Measurements from ENCODE around the gene CATSPER1. TPM values are rescaled to one million over a fixed set of nuclear protein-coding genes. Genes with fewer than 3 reads are reported as not detected.
A peak's percentile ranks its signal among the peaks of the same experiment; 100 is the strongest.

The CATSPER1 gene
- total RNA-seq, 2 donors from 2014 or later = not detected

DNA sequence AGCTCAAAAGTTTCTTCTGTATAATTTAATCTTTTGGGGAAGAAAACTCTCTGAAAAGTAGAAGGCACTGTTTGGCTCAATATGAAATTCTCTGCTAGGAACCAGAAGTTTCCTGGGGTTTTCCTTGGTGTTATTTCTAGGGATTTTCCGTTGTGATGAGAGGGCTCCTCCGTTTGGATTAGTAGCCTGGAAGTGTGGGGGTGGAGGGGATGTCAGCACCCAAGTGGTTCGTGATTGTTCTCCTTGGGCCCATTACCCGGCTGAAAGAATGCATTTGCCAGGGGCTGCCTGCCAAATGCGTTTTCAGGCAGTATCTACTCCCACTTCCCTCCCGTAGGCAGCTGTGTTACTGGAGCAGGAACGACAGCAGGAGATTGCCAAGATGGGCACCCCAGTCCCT, 30.2 kb upstream of the CATSPER1 start:
- Histone ChIP-seq H3K9me3 (no peaks in the 10 kb centered on the region), H3K27ac (no peak overlapping the region), H3K27me3 (no peaks in the 10 kb centered on the region), H3K4me1 (peaks cover 0 to 16% of the 10 kb centered on the region in 2 donors), H3K36me3 (peaks cover 74% of the 10 kb centered on the region), H3K4me3 (no peak overlapping the region)
- no peak for DNase-seq (ENCODE audit: low spot score)
- TF ChIP-seq, protein P1, sequence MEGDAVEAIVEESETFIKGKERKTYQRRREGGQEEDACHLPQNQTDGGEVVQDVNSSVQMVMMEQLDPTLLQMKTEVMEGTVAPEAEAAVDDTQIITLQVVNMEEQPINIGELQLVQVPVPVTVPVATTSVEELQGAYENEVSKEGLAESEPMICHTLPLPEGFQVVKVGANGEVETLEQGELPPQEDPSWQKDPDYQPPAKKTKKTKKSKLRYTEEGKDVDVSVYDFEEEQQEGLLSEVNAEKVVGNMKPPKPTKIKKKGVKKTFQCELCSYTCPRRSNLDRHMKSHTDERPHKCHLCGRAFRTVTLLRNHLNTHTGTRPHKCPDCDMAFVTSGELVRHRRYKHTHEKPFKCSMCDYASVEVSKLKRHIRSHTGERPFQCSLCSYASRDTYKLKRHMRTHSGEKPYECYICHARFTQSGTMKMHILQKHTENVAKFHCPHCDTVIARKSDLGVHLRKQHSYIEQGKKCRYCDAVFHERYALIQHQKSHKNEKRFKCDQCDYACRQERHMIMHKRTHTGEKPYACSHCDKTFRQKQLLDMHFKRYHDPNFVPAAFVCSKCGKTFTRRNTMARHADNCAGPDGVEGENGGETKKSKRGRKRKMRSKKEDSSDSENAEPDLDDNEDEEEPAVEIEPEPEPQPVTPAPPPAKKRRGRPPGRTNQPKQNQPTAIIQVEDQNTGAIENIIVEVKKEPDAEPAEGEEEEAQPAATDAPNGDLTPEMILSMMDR (IDR thresholded peaks at IDR 0.05) = no peak

DNA sequence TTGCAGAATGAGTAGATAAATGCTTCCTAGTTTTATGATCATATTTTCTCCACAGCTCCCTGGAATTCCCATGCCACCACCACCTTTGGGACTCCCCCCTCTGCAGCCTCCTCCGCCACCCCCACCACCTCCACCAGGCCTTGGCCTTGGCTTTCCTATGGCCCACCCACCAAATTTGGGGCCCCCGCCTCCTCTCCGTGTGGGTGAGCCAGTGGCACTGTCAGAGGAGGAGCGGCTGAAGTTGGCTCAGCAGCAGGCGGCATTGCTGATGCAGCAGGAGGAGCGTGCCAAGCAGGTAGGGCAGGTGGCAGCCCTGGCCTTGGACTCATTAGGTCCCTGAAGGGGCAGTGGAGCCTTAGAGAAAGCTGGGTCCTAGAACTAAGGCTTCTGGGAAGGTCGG, 28.7 kb upstream of the CATSPER1 start:
- no peak overlapping the region for H3K27ac ChIP-seq
- TF ChIP-seq, protein P1 (IDR thresholded peaks at IDR 0.05) = no peak
- peaks cover 59% of the 10 kb centered on the region for H3K36me3 ChIP-seq
- H3K9me3 ChIP-seq = no peaks in the 10 kb centered on the region
- peaks cover 0 to 22% of the 10 kb centered on the region in 2 donors for H3K4me1 ChIP-seq
- no peaks in the 10 kb centered on the region for H3K27me3 ChIP-seq
- no peak for DNase-seq (ENCODE audit: low spot score)
- H3K4me3 ChIP-seq = no peak overlapping the region

- Histone ChIP-seq H3K4me3 (peak overlapping the region; percentile 98 to 100), H3K27ac (peak overlapping the region; percentile 92 to 94), H3K9me3 (no peaks in the 10 kb centered on the region), H3K36me3 (peaks cover 35% of the 10 kb centered on the region), H3K27me3 (no peaks in the 10 kb centered on the region), H3K4me1 (peaks cover 0 to 32% of the 10 kb centered on the region in 2 donors)
- DNase-seq (ENCODE audit: low spot score) = no peak
- TF ChIP-seq, protein P1 (IDR thresholded peaks at IDR 0.05) = no peak
These were observed 26.3 kb upstream of the CATSPER1 start for GRCh38 chr11:66052664-66052982.

- Histone ChIP-seq H3K4me1 (peaks cover under 1 to 38% of the 10 kb centered on the region in 2 donors), H3K9me3 (no peaks in the 10 kb centered on the region), H3K36me3 (peaks cover 29% of the 10 kb centered on the region), H3K4me3 (peak within 1 kb of the TSS; percentile 98 to 100), H3K27me3 (no peaks in the 10 kb centered on the region), H3K27ac (peak within 1 kb of the TSS; percentile 92 to 94)
- TF ChIP-seq, protein P1 (IDR thresholded peaks at IDR 0.05) = peak in 1 of 2 donors; percentile 29
- DNase-seq (ENCODE audit: low spot score) = peak; percentile 97
These were observed 25.7 kb upstream of the CATSPER1 start, which contains the start of gene SF3B2 for GRCh38 chr11:66051766-66052663. TSS of gene SF3B2 (plus strand) at chr11:66052364. CDS start at chr11:66052385, 21 bp downstream.

GRCh38 chr11:66051371-66051765, 25.1 kb upstream of the CATSPER1 start:
- DNase-seq (ENCODE audit: low spot score) = no peak
- Histone ChIP-seq H3K36me3 (peaks cover 22% of the 10 kb centered on the region), H3K9me3 (no peaks in the 10 kb centered on the region), H3K27me3 (no peaks in the 10 kb centered on the region), H3K4me3 (peak overlapping the region; percentile 98 to 100), H3K4me1 (peaks cover 3 to 39% of the 10 kb centered on the region in 2 donors), H3K27ac (peak overlapping the region; percentile 92 to 94)
- TF ChIP-seq, protein P1 (IDR thresholded peaks at IDR 0.05) = no peak
